Neutrophil (primary cell): Measurements from ENCODE around the gene KIAA0232.
"Not testable (repeated sequence)": the region's sequence is repeated elsewhere in the genome, so short reads cannot be mapped to it uniquely, and the experiment has no call there.

Source experiments
- H3K27ac ChIP-seq: fragments of 200-600 bp; sonication (generic); 2 replicates; pipeline ENCODE4 v1.5.1; 2016; ENCODE audit warnings: mild to moderate bottlenecking, moderate library complexity
- H3K27me3 ChIP-seq: fragments of 200-600 bp; sonication (generic); 2 replicates; pipeline ENCODE4 v1.6.0; 2016; ENCODE audit warnings: mild to moderate bottlenecking
- H3K36me3 ChIP-seq: fragments of 200-600 bp; sonication (generic); 2 replicates; pipeline ENCODE4 v1.5.1; 2017
- H3K4me1 ChIP-seq, 2 experiments: fragments of 200-600 bp in 1 of 2; sonication (generic) in 1 of 2; 1 replicate in 1 of 2; 2 replicates in 1 of 2; pipeline versions ENCODE4 v1.5.1 to v1.6.1; 2013 to 2016; ENCODE audit warnings: low read depth in 1 of 2, low read length in 1 of 2, mild to moderate bottlenecking in 1 of 2, moderate library complexity in 1 of 2; ENCODE audit not compliant: control insufficient read depth in 1 of 2, insufficient read depth in 1 of 2
- H3K4me3 ChIP-seq, 2 experiments: fragments of 200-600 bp in 1 of 2; sonication (generic) in 1 of 2; 1 replicate in 1 of 2; 2 replicates in 1 of 2; pipeline ENCODE4 v1.5.1; 2013 to 2016; ENCODE audit warnings: low read depth in 1 of 2, low read length in 1 of 2, mild to moderate bottlenecking in 1 of 2, moderate library complexity in 1 of 2
- H3K9me3 ChIP-seq: fragments of 200-600 bp; sonication (generic); 2 replicates; pipeline ENCODE4 v1.5.1; 2016
- CTCF ChIP-seq: fragments of 200-600 bp; sonication (generic); IDR thresholded peaks from 2 replicates; pipeline ENCODE4 v1.5.1; 2016; ENCODE audit warnings: antibody characterized with exemption

The KIAA0232 gene

GRCh38 chr4:6889736-6890324, 107.3 kb downstream of the KIAA0232 start:
- H3K9me3 ChIP-seq: no peaks in the 10 kb centered on the region
- no peaks in the 10 kb centered on the region for H3K36me3 ChIP-seq
- peak overlapping the region; percentile 50 for H3K27ac ChIP-seq
- H3K27me3 ChIP-seq: no peaks in the 10 kb centered on the region
- TF ChIP-seq CTCF: no peak
- H3K4me3 ChIP-seq: no peak overlapping the region
- peaks cover 69 to 85% of the 10 kb centered on the region in 2 experiments for H3K4me1 ChIP-seq

- peaks cover 69 to 84% of the 10 kb centered on the region in 2 experiments for H3K4me1 ChIP-seq
- no peaks in the 10 kb centered on the region for H3K27me3 ChIP-seq
- no peak overlapping the region for H3K4me3 ChIP-seq
- no peaks in the 10 kb centered on the region for H3K36me3 ChIP-seq
- H3K9me3 ChIP-seq: no peaks in the 10 kb centered on the region
- TF ChIP-seq CTCF: no peak
- peak overlapping the region; percentile 50 for H3K27ac ChIP-seq
Observed at GRCh38 chr4:6890358-6890757, 107.8 kb downstream of the KIAA0232 start.

- H3K4me3 ChIP-seq: peak overlapping the region in 1 of 2 experiments; percentile 54
- not testable (repeated sequence) for H3K36me3 ChIP-seq, H3K27me3 ChIP-seq, H3K9me3 ChIP-seq
- H3K4me1 ChIP-seq: peaks cover 64 to 78% of the 10 kb centered on the region in 2 experiments
- peak overlapping the region; percentile 82 for H3K27ac ChIP-seq
Observed at GRCh38 chr4:6890971-6891370, 108.4 kb downstream of the KIAA0232 start.

- H3K4me1 ChIP-seq: peaks cover 58 to 71% of the 10 kb centered on the region in 2 experiments
- no peaks in the 10 kb centered on the region for H3K27me3 ChIP-seq
- H3K9me3 ChIP-seq: no peaks in the 10 kb centered on the region
- peak overlapping the region; percentile 46 to 54 for H3K4me3 ChIP-seq
- TF ChIP-seq CTCF: no peak
- H3K27ac ChIP-seq: peak overlapping the region; percentile 82
- no peaks in the 10 kb centered on the region for H3K36me3 ChIP-seq
Observed at GRCh38 chr4:6891436-6892170, 109.1 kb downstream of the KIAA0232 start.

- Histone ChIP-seq H3K36me3 (no peaks in the 10 kb centered on the region), H3K9me3 (no peaks in the 10 kb centered on the region), H3K4me3 (peak overlapping the region; percentile 46 to 54), H3K4me1 (peaks cover 51 to 64% of the 10 kb centered on the region in 2 experiments), H3K27me3 (no peaks in the 10 kb centered on the region), H3K27ac (peak overlapping the region; percentile 82)
- TF ChIP-seq CTCF: peak; percentile 44
Observed at GRCh38 chr4:6892190-6892908, 109.8 kb downstream of the KIAA0232 start.

- Histone ChIP-seq H3K36me3 (no peaks in the 10 kb centered on the region), H3K4me1 (peaks cover 45 to 59% of the 10 kb centered on the region in 2 experiments), H3K9me3 (no peaks in the 10 kb centered on the region), H3K27ac (peak overlapping the region; percentile 82), H3K27me3 (no peaks in the 10 kb centered on the region), H3K4me3 (peak overlapping the region; percentile 46 to 54)
- no peak for TF ChIP-seq CTCF
Observed at GRCh38 chr4:6892909-6893202, 110.3 kb downstream of the KIAA0232 start.
